Measurements from ENCODE around the gene DNAH6. TPM values are rescaled to one million over a fixed set of nuclear protein-coding genes. Genes with fewer than 3 reads are reported as not detected.

DNAH6 gene
- total RNA-seq, 1 donor from 2014 or later = 2.6 TPM

DNA sequence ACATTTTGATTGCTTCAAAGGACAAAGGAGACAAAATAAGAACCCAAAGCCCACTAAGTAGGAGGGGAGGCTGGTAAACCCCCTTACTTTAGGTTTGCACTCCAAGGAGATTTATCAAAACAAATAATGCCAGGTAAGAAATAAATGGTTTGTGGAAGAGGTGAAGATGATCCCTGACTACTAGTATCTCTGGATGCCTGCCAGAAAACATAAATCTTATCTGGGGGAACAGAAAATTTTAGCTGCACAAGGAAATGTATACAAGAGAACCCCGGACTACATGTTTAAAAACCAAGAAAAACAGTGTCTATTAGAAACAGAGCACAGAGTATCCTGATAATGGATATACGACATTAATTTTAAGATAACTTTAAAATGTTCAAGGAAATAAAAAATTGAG, 250.5 kb downstream of the DNAH6 start:
- Mint-ChIP-seq H3K27ac (no peak overlapping the region), H3K27me3 (ENCODE audit: insufficient read depth, low read depth) (no peaks in the 10 kb centered on the region), H3K36me3 (peaks cover 1% of the 10 kb centered on the region), H3K4me1 (no peaks in the 10 kb centered on the region), H3K9me3 (peaks cover 14% of the 10 kb centered on the region), H3K4me3 (no peak overlapping the region)
- Histone ChIP-seq H3K36me3 (no peaks in the 10 kb centered on the region), H3K27ac (no peak overlapping the region), H3K9me3 (ENCODE audit: low read depth) (no peaks in the 10 kb centered on the region), H3K4me2 (no peak overlapping the region), H3F3A (ENCODE audit: low read depth) (no peaks in the 10 kb centered on the region), H3K79me2 (ENCODE audit: low read depth) (no peaks in the 10 kb centered on the region), H3K4me3 (no peak overlapping the region), H3K27me3 (no peaks in the 10 kb centered on the region), H3K9ac (no peak overlapping the region), H4K20me1 (ENCODE audit: low read depth) (no peaks in the 10 kb centered on the region), H3K4me1 (no peaks in the 10 kb centered on the region), H2AFZ (replicated peaks) (no peak overlapping the region)
- TF ChIP-seq EZH2 (IDR thresholded peaks at IDR 0.05) (no peak), EZH2phosphoT487 (IDR thresholded peaks at IDR 0.05) (no peak)
- TF ChIP-seq, protein P1, sequence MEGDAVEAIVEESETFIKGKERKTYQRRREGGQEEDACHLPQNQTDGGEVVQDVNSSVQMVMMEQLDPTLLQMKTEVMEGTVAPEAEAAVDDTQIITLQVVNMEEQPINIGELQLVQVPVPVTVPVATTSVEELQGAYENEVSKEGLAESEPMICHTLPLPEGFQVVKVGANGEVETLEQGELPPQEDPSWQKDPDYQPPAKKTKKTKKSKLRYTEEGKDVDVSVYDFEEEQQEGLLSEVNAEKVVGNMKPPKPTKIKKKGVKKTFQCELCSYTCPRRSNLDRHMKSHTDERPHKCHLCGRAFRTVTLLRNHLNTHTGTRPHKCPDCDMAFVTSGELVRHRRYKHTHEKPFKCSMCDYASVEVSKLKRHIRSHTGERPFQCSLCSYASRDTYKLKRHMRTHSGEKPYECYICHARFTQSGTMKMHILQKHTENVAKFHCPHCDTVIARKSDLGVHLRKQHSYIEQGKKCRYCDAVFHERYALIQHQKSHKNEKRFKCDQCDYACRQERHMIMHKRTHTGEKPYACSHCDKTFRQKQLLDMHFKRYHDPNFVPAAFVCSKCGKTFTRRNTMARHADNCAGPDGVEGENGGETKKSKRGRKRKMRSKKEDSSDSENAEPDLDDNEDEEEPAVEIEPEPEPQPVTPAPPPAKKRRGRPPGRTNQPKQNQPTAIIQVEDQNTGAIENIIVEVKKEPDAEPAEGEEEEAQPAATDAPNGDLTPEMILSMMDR (IDR thresholded peaks at IDR 0.05) = no peak
- no peak for DNase-seq (ENCODE audit: low spot score)

- Histone ChIP-seq H3K27me3 (no peaks in the 10 kb centered on the region), H3K27ac (no peak overlapping the region), H3K36me3 (no peaks in the 10 kb centered on the region), H4K20me1 (ENCODE audit: low read depth) (no peaks in the 10 kb centered on the region), H2AFZ (replicated peaks) (no peak overlapping the region), H3K4me1 (no peaks in the 10 kb centered on the region), H3K9me3 (ENCODE audit: low read depth) (peaks cover 5% of the 10 kb centered on the region), H3K4me3 (no peak overlapping the region), H3K79me2 (ENCODE audit: low read depth) (no peaks in the 10 kb centered on the region), H3F3A (ENCODE audit: low read depth) (no peaks in the 10 kb centered on the region), H3K4me2 (no peak overlapping the region), H3K9ac (no peak overlapping the region)
- no peak overlapping the region for H3K4me3 Mint-ChIP-seq
- no peak for TF ChIP-seq EZH2 (IDR thresholded peaks at IDR 0.05)
- TF ChIP-seq, protein P1 (IDR thresholded peaks at IDR 0.05) = no peak
- TF ChIP-seq EZH2phosphoT487 (IDR thresholded peaks at IDR 0.05) = no peak
- DNase-seq (ENCODE audit: low spot score) = no peak
- H3K4me1 Mint-ChIP-seq = no peaks in the 10 kb centered on the region
- H3K9me3 Mint-ChIP-seq = peaks cover 19% of the 10 kb centered on the region
- H3K27ac Mint-ChIP-seq = no peak overlapping the region
- H3K27me3 Mint-ChIP-seq (ENCODE audit: insufficient read depth, low read depth) = no peaks in the 10 kb centered on the region
- peaks cover 1% of the 10 kb centered on the region for H3K36me3 Mint-ChIP-seq
Observed at GRCh38 chr2:84768840-84769239, 252.5 kb downstream of the DNAH6 start.

DNA sequence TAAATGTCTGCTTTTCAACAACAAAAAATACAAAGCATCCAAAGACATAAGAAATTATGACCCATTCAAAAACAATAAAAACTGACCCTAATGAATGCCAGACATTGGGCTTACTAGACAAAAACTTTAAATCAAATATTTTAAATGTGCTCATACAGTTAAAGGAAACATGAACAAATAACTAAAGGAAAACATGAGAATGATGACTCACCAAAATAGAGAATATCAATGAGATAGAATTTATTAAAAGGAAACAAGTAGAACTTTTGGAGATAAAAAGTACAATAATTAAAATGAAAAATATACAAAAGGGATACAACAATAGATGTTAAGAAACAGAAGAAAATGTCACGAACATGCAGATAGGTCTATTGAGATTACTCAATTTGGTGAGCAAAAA, 254.0 kb downstream of the DNAH6 start:
- Histone ChIP-seq H3K27me3 (no peaks in the 10 kb centered on the region), H2AFZ (replicated peaks) (no peak overlapping the region), H3K9me3 (ENCODE audit: low read depth) (peaks cover 5% of the 10 kb centered on the region), H4K20me1 (ENCODE audit: low read depth) (no peaks in the 10 kb centered on the region), H3K4me3 (no peak overlapping the region), H3F3A (ENCODE audit: low read depth) (no peaks in the 10 kb centered on the region), H3K36me3 (no peaks in the 10 kb centered on the region), H3K79me2 (ENCODE audit: low read depth) (no peaks in the 10 kb centered on the region), H3K4me2 (no peak overlapping the region), H3K9ac (no peak overlapping the region), H3K27ac (no peak overlapping the region), H3K4me1 (no peaks in the 10 kb centered on the region)
- H3K27me3 Mint-ChIP-seq (ENCODE audit: insufficient read depth, low read depth) = no peaks in the 10 kb centered on the region
- H3K4me3 Mint-ChIP-seq = no peak overlapping the region
- H3K4me1 Mint-ChIP-seq = no peaks in the 10 kb centered on the region
- peaks cover 1% of the 10 kb centered on the region for H3K36me3 Mint-ChIP-seq
- H3K27ac Mint-ChIP-seq = no peak overlapping the region
- TF ChIP-seq, protein P1 (IDR thresholded peaks at IDR 0.05) = no peak
- TF ChIP-seq EZH2phosphoT487 (IDR thresholded peaks at IDR 0.05) (no peak), EZH2 (IDR thresholded peaks at IDR 0.05) (no peak)
- peaks cover 27% of the 10 kb centered on the region for H3K9me3 Mint-ChIP-seq
- DNase-seq (ENCODE audit: low spot score) = no peak

Measured in neural progenitor cell (in vitro differentiated cells).